ENCODE results near the gene PPP2R5C. TPM values are rescaled to one million over a fixed set of nuclear protein-coding genes. Genes with fewer than 3 reads are reported as not detected.

The PPP2R5C gene
- total RNA-seq, 4 donors from 2014 or later, result 73.7 to 90.5 (median 87.6) TPM

DNA sequence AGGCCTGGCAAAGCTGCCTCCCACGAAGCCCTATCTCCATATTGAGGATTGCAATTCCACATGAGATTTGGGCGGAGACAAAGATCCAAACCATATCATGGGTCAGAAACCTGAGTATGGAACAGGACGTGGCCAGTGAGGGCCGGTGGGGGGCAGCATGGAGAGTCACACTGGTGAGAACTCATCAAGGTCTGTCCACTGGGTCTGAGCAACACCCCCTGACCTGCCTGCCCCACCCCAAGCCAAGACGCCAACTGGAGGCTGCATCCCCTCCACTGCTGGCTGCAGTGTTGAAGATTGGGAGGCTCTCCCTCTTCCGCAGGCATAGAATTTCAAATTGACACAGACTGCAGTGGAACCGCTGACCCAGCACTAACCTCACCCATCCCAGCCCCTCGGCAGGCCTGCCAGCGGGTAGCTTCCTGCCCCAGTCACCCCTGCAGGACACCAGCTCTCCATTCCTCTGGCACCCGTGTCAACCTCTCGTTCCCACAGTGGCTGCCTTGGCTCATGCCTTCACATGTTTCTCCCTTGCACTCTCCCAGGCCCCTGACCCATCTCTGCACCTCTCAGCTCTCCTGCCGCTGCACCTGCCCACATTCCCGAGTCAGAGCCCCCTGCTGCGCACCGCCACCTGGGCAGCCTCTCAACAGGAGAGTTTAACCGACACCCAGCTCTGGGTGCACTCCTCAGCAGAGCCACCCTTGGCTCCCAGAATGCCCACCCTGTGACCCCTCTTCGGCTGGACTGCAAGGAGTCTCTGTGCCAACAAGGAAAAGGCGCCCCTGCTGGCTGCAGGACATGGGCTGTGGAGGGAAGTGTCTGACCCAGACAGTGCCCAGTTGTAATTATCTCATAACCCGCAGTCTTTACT is 45.2 kb upstream of the PPP2R5C start:
- DNase-seq (ENCODE audit: low spot score), result no peak
- TF ChIP-seq CTCF (IDR thresholded peaks at IDR 0.05), result no peak
- no peak for ATAC-seq (ENCODE audit: low FRiP score)

- DNase-seq (ENCODE audit: low spot score) (no peak), ATAC-seq (ENCODE audit: low FRiP score) (no peak)
Observed at GRCh38 chr14:101716956-101717662, 44.4 kb upstream of the PPP2R5C start.

GRCh38 chr14:101717663-101718490 is 43.6 kb upstream of the PPP2R5C start:
- no peak for TF ChIP-seq CTCF (IDR thresholded peaks at IDR 0.05)
- no peak for DNase-seq (ENCODE audit: low spot score)

More at GRCh38 chr14:101716956-101717662, 44.4 kb upstream of the PPP2R5C start:
- no peak for TF ChIP-seq CTCF (IDR thresholded peaks at IDR 0.05)

GRCh38 chr14:101719045-101719645 is 42.4 kb upstream of the PPP2R5C start:
- no peak for TF ChIP-seq CTCF (IDR thresholded peaks at IDR 0.05)
- peak; percentile 11 for ATAC-seq (ENCODE audit: low FRiP score)
- no peak for DNase-seq (ENCODE audit: low spot score)

More at GRCh38 chr14:101717663-101718490, 43.6 kb upstream of the PPP2R5C start:
- no peak for ATAC-seq (ENCODE audit: low FRiP score)

DNA sequence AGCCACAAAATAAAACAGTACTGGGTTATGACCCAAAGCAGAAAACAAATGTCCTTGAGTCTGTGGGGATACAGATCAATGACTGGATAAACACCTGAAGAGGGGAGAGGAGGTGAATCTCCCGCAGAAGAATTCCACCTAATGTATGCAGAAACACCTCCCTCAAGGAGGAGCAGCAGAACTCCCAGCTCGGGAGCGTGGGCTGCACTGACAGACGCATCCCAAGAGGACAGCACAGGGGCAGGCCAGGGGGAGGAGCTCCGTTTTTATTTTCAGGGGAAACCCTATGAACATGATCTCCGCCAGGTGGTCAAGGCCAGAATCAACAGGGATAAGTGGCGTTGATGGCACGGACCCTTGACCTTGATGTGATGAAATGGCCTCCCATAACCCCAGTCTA is 41.8 kb upstream of the PPP2R5C start:
- DNase-seq (ENCODE audit: low spot score), result no peak
- no peak for TF ChIP-seq CTCF (IDR thresholded peaks at IDR 0.05)
- peak; percentile 31 for ATAC-seq (ENCODE audit: low FRiP score)

GRCh38 chr14:101721111-101721510 is 40.4 kb upstream of the PPP2R5C start:
- no peak for TF ChIP-seq CTCF (IDR thresholded peaks at IDR 0.05)
- ATAC-seq (ENCODE audit: low FRiP score) (no peak), DNase-seq (ENCODE audit: low spot score) (no peak)

All from omental fat pad (tissue), 4 donors.